Measurements from ENCODE around the gene KCNMB2.
A peak's percentile ranks its signal among the peaks of the same experiment; 100 is the strongest.

KCNMB2 gene

DNA sequence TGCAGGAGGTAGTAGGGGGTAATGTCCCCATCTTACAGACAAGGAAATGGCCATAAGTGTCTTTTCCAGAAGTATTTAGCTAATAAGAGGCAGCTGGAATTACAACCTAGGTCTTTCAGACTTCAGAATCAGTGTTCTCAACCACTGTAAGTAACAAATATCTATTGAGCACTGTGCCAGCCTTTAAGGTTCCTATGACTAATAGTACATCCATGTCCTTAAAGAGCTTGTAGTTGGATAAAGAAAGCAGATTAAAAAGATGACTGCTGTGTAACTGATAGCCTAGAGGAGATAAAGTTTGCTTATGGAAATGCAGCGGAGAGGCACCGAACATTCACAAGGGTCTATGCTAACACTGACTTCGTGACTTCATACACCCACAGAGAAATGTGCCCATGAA lies 136.0 kb downstream of the KCNMB2 start:
- H3K27ac ChIP-seq, result no peak overlapping the region
- DNase-seq (ENCODE audit: low spot score), result peak; percentile 12
- CTCF ChIA-PET, result no interaction called here
- POLR2A ChIA-PET (ENCODE audit: low non-redundant PET), result no interaction called here
- TF ChIP-seq, protein P1, sequence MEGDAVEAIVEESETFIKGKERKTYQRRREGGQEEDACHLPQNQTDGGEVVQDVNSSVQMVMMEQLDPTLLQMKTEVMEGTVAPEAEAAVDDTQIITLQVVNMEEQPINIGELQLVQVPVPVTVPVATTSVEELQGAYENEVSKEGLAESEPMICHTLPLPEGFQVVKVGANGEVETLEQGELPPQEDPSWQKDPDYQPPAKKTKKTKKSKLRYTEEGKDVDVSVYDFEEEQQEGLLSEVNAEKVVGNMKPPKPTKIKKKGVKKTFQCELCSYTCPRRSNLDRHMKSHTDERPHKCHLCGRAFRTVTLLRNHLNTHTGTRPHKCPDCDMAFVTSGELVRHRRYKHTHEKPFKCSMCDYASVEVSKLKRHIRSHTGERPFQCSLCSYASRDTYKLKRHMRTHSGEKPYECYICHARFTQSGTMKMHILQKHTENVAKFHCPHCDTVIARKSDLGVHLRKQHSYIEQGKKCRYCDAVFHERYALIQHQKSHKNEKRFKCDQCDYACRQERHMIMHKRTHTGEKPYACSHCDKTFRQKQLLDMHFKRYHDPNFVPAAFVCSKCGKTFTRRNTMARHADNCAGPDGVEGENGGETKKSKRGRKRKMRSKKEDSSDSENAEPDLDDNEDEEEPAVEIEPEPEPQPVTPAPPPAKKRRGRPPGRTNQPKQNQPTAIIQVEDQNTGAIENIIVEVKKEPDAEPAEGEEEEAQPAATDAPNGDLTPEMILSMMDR (conservative IDR thresholded peaks at IDR 0.05; ENCODE audit: low read depth), result no peak

DNA sequence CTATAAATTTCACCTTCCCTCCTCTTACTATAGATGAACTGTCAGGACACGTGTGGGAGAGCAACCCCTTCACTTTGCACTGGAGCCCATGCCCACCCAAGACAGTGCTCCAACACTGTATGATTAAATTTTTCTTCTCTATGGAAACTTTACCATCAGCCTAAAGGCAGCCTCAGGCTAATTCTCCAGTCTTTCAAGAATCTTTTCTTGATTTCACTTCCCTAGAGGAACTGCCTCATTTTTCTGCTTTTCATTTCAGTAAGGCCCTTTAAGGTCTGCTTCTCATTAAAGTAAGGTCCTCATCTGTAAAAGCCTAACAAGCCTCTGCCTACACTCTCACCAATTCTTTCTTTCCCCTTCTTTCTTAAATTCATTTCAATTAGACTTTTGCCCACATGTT lies 137.3 kb downstream of the KCNMB2 start:
- DNase-seq (ENCODE audit: low spot score), result no peak

DNA sequence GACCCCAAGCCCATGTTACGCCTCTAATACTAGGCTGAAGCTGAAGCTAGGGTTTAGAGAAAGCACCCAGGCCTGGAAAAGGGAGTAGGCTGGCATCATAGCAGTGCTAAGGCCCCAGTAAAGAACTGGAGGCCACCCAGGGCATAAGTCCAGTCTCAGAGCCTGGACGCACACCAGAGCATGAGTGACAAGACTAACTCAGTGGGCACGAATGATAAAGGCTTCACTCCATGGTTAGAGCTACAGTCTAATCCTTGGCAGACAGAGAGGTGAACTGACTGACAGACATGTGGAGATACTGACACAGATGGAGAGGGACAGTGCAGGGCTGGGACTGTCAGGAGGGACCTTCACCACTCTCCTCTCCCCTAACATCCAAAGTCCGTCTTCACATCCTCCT lies 139.8 kb downstream of the KCNMB2 start:
- TF ChIP-seq, protein P1 (conservative IDR thresholded peaks at IDR 0.05; ENCODE audit: low read depth), result no peak
- H3K27ac ChIP-seq, result no peak overlapping the region
- ChIA-PET CTCF (no interaction called here), POLR2A (ENCODE audit: low non-redundant PET) (no interaction called here)
- no peak for DNase-seq (ENCODE audit: low spot score)

More for the DNA sequence above, 137.3 kb downstream of the KCNMB2 start:
- TF ChIP-seq, protein P1 (conservative IDR thresholded peaks at IDR 0.05; ENCODE audit: low read depth), result no peak
- no peak overlapping the region for H3K27ac ChIP-seq
- POLR2A ChIA-PET (ENCODE audit: low non-redundant PET), result no interaction called here
- CTCF ChIA-PET, result no interaction called here

DNA sequence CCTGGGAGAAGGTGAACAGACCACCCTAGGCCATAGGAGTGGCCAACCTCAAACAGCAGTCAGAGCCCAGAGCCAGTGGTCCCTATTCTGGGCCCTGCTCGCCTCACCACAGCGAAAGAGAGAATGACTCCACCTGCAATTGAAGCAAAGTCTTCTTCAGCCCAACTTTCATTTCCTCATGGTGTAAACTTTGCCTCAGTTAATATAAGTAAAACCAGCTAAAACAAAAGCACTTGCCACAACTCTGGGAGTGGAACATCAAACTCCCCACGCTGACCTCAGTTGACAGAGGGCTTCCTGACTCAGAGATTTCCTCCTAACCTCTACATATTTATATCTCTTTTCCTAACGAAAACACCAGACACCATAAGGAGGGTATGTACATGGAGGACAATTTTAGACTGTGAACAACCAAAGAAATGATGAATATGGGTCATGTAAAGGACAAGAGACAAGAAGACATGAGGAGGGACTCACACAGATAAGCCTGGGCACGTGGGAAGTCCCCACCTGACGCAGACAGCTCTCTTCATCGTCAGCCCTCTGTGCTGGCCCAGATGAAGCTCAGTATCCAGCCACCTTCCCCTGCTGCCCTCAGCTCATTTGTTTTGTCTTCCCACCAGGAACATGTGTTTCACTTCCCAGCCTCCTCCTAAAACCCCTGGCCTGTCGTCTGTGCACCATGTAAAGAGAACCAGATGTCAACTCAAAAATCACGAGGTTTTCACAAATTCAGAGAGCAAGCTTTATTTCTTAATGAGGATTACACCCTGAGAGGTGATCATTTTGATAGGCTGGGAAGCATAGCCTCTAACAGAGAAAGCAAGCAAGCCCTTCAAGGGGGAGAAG lies 140.9 kb downstream of the KCNMB2 start:
- TF ChIP-seq, protein P1 (conservative IDR thresholded peaks at IDR 0.05; ENCODE audit: low read depth), result no peak
- CTCF ChIA-PET, result no interaction called here
- no peak overlapping the region for H3K27ac ChIP-seq
- POLR2A ChIA-PET (ENCODE audit: low non-redundant PET), result no interaction called here
- DNase-seq (ENCODE audit: low spot score), result no peak

DNA sequence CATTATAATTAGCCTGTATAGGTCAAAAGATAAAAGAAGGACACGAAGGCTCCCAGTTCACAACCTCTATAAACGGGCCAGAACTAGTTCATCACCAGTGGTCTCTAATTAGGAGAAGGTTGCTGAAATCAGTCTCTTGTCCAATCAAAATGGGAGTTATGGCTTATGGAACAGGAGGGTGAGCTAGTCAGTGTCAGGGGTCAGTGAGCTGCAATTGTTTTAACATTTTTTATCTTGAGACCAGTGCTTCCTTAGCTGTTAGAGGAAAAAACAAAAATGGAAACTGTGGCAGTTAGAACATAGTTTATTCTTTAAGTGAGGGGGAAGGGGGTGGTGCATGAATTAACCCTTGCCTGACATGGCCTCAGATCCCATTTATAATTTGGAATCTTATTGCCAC lies 141.7 kb downstream of the KCNMB2 start:
- H3K27ac ChIP-seq, result no peak overlapping the region
- POLR2A ChIA-PET (ENCODE audit: low non-redundant PET), result no interaction called here
- TF ChIP-seq, protein P1 (conservative IDR thresholded peaks at IDR 0.05; ENCODE audit: low read depth), result no peak
- DNase-seq (ENCODE audit: low spot score), result no peak
- CTCF ChIA-PET, result interaction anchor here (0.7 kb wide), 1 partner anchor 33 kb away, joined by 4 read pairs; no protein-coding TSS in a partner anchor

DNA sequence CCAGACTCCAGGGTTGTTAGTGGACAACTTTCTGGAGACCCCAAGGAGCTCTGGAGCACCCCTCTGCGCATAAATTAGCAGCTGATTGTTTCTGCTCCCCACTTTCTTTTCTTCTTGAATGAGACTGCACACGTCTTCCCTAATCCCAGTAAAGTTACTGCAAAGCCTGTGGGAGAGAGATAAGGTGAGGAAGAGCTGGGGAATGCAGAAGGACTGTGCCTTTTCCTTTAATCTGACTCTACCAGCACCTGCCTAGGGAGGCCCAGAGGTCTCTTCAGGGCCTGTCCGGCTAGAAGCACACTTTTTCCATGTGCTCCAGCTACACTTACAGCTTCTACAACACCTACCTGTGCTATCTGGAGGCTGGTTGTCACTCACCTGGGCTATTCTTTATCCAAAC lies 143.8 kb downstream of the KCNMB2 start:
- TF ChIP-seq, protein P1 (conservative IDR thresholded peaks at IDR 0.05; ENCODE audit: low read depth), result no peak
- CTCF ChIA-PET, result interaction anchor here (1.0 kb wide), 1 partner anchor 25 kb away, joined by 3 read pairs; no protein-coding TSS in a partner anchor
- no peak overlapping the region for H3K27ac ChIP-seq
- POLR2A ChIA-PET (ENCODE audit: low non-redundant PET), result no interaction called here
- no peak for DNase-seq (ENCODE audit: low spot score)
